SIG-M5 (cell line): ENCODE results near the gene SPRED3.
A peak's percentile ranks its signal among the peaks of the same experiment; 100 is the strongest.

ENCODE experiments used
- DNase-seq: peaks from one replicate; lab custom pipeline; 2025; lab: John Stamatoyannopoulos, UW

The SPRED3 gene

GRCh38 chr19:38371081-38371480 lies 17.4 kb upstream of the SPRED3 start:
- no peak for DNase-seq

DNA sequence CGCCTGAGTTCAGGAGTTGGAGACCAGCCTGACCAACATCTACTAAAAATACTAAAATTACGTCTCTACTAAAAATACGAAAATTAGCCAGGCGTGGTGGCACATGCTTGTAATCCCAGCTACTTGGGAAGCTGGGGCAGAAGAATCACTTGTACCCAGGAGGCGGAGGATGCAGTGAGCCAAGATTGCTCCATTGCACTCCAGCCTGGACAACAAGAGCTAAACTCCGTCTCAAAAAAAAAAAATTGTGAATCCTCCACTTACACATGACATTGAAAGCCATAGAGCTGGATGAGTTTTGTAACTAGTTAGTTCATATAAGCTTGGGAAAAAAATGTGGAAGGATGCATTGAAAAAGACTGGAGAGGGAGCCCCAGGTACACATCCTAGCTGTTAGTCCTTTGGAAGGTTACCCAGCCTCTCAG lies 14.6 kb upstream of the SPRED3 start:
- no peak for DNase-seq

- DNase-seq: peak; percentile 89
These were observed 14.0 kb upstream of the SPRED3 start, which contains the start of gene PSMD8 for GRCh38 chr19:38374332-38375097. TSS of gene PSMD8 (plus strand) at chr19:38374571. CDS start at chr19:38374602, 31 bp downstream.

DNA sequence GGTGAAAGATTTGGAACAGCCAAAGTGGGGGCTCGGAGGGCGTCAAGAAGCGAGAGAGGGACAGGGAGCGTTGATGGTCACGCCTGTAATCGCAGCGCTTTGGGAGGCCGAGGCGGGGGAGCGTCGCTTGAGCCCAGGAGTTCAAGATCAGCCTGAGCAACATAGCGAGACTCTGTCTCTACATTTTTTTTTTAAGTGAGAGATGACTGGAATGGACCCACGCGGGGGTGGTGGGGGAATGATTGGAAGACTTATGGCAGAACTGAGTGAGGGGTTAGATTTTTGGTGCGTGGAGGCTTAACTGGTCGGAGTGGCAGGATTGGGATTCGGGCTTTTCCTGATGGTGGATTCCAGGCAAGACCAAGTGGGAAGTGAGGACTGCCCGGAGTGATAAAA lies 13.4 kb upstream of the SPRED3 start:
- DNase-seq: no peak

- DNase-seq: no peak
These were observed 12.7 kb upstream of the SPRED3 start for GRCh38 chr19:38375748-38376147.

- no peak for DNase-seq
These were observed 11.9 kb upstream of the SPRED3 start for GRCh38 chr19:38376576-38376975.

- DNase-seq: no peak
These were observed 11.4 kb upstream of the SPRED3 start for GRCh38 chr19:38377052-38377451.

- no peak for DNase-seq
These were observed 9.6 kb upstream of the SPRED3 start for GRCh38 chr19:38378866-38379265.

DNA sequence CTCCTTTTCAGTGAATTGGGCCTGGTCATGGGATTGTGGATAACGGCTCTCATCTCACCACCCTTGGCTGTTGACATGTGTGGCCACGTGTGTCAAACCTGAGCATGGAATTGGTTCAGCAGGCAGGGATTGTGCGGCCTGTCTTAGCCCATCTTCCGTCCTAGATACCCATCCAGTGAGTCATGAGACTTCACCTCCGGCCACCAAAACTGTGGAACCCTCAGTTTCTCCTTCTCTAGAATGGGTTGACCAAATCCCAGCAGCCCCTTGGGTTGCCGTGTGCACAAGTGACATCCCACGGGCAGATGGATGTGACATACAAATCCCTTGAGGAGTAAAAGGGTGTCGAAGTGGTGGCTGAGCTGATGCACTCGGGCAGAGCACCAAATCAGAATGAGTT lies 7.4 kb upstream of the SPRED3 start:
- DNase-seq: no peak

- no peak for DNase-seq
These were observed 5.3 kb upstream of the SPRED3 start for GRCh38 chr19:38383184-38383583.

- no peak for DNase-seq
These were observed 4.8 kb upstream of the SPRED3 start for GRCh38 chr19:38383743-38384142.

DNA sequence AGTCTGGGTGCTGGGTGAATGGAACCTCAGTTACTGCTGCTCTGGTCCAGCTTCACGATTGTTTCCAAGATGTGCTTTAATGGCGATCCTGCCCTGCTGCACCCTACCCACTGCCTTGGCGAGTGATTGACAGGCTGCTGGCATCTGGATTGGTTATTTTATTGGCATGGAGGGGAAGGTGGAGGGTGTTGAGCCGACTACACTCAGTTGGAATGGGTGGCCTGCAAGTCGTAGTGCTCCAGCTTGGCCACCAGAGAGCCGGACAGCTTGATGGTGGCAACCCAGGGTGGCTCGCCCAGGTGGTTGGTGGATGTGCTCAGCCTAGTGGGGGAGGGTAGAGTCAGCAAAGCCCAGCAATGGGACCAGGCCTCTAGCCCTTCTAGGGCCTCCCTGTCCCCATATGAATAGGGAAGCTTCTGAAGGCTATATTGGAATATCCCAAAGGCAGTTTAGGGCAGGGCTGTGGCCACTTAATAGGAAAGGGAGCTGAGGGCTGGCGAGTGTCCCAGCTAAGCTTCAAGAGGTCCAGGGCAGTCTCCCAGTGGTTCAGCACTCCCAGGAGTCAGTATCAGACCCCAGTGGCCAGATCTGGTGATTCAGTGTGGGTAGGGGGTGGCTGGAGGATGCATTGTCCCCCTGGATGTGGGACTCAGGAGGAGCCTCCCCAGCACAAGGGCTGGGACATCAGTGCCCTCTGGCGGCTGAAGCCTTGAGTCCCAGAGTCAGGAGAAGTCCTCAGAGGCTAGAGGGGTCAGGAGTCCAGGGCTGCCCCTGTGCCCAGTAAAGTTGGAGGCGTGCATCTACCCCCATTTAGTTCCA lies 4.1 kb upstream of the SPRED3 start:
- no peak for DNase-seq

- DNase-seq: no peak
These were observed 3.3 kb upstream of the SPRED3 start for GRCh38 chr19:38385057-38385803.

DNA sequence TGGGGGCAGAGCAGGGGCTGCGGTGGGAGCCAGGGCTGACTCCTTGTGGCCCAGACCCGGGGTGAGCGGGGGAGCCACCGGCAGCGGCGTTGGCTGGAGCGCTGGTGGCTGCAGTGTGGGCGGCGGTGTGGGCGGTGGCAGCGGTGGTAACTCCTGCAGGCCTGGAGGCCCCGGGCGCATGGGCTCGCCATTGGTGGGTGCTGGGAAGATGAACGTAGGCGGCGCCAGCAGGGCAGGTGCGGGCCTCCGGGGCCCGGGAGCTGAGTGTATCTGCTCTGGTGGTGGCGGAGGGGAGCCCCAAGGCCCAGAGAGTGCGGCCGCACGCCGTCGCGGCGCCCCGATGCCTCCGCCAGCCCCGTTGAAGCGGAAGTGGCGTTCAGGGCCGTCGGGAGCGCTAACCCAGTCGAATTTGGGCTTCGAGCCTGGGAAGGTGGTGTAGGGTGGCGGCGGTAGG lies 2.7 kb upstream of the SPRED3 start:
- DNase-seq: no peak

- no peak for DNase-seq
These were observed 2.1 kb upstream of the SPRED3 start for GRCh38 chr19:38386300-38386970.

- DNase-seq: no peak
These were observed 1.4 kb upstream of the SPRED3 start for GRCh38 chr19:38386971-38387549.

- no peak for DNase-seq
These were observed 748 bp upstream of the SPRED3 start, which contains the start of gene GGN for GRCh38 chr19:38387550-38388348. TSS of gene GGN (minus strand) at chr19:38388034. CDS start at chr19:38387261, 773 bp downstream.

DNA sequence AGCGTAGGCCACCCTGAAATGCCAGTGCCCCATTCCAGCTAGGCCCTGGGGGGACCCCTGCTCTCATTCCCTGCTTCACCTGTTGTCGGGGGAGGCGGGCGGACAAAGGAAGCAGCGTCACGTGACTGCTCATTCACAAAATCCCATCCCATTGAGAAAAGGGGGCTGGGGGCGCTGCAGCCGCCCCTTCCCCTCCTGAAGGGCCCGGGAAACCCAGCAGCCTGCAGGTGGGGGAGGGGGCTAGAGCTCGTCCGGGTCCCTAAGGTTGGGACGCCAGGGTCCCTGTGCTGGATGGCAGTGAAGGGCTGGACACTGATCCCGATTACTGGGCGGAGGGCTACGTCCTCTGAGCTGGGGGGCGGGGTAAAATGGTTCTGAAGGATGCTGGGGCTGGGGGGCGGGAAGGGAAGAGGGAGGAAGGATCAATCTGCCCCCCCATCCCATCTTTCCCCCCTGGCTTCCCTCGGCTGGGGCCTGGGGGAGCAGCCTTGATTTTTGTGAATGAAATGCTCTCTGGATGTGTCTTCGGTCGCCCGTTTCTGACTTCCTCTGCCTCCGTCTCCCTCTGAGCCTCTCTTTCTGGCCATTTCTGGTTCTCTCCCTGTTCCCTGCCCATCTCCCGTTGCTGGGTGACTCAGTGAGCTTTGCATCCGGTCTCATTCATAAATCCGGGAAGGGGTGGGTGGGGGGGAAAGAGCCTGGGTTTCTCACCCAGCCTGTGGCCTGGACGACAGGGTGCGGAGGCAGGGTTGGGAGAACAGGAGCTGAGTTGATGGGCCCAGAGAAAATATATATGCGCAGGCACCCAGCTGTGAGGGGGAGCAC lies 816 bp downstream of the SPRED3 start:
- no peak for DNase-seq
